GOT3 (cell line): ENCODE data around the gene PARN.
A peak's percentile ranks its signal among the peaks of the same experiment; 100 is the strongest.

Experiments used
- DNase-seq: peaks from one replicate; lab custom pipeline; 2025; ENCODE audit warnings: mixed read lengths; lab: John Stamatoyannopoulos, UW

PARN gene

GRCh38 chr16:14529010-14529669 lies 100.9 kb downstream of the PARN start:
- DNase-seq = peak; percentile 55

- DNase-seq = no peak
These were observed 101.8 kb downstream of the PARN start for GRCh38 chr16:14528306-14528705.

GRCh38 chr16:14527411-14528044 lies 102.5 kb downstream of the PARN start:
- DNase-seq = peak; percentile 18

GRCh38 chr16:14525596-14525995 lies 104.5 kb downstream of the PARN start:
- no peak for DNase-seq

- no peak for DNase-seq
These were observed 105.1 kb downstream of the PARN start for GRCh38 chr16:14524979-14525378.

- no peak for DNase-seq
These were observed 106.4 kb downstream of the PARN start for GRCh38 chr16:14523632-14524031.

- no peak for DNase-seq
These were observed 107.4 kb downstream of the PARN start for GRCh38 chr16:14522671-14523070.

GRCh38 chr16:14520753-14521152 lies 109.3 kb downstream of the PARN start:
- no peak for DNase-seq

- DNase-seq = no peak
These were observed 115.1 kb downstream of the PARN start for GRCh38 chr16:14514967-14515366.

- no peak for DNase-seq
These were observed 116.5 kb downstream of the PARN start for GRCh38 chr16:14513389-14514107.

GRCh38 chr16:14511800-14512135 lies 118.3 kb downstream of the PARN start:
- no peak for DNase-seq

- no peak for DNase-seq
These were observed 118.9 kb downstream of the PARN start for GRCh38 chr16:14510939-14511799.

- no peak for DNase-seq
These were observed 119.5 kb downstream of the PARN start for GRCh38 chr16:14510581-14510938.

- no peak for DNase-seq
These were observed 120.4 kb downstream of the PARN start for GRCh38 chr16:14509675-14510132.

GRCh38 chr16:14509055-14509454 lies 121.0 kb downstream of the PARN start:
- no peak for DNase-seq

- DNase-seq = no peak
These were observed 124.2 kb downstream of the PARN start for GRCh38 chr16:14505846-14506245.

- DNase-seq = no peak
These were observed 126.9 kb downstream of the PARN start for GRCh38 chr16:14502932-14503741.

GRCh38 chr16:14502256-14502875 lies 127.7 kb downstream of the PARN start:
- DNase-seq = no peak

GRCh38 chr16:14501331-14502255 lies 128.5 kb downstream of the PARN start:
- DNase-seq = peak; percentile 61

GRCh38 chr16:14500791-14501190 lies 129.3 kb downstream of the PARN start:
- DNase-seq = no peak
